Measurements from ENCODE around the gene IFI16.
"Not testable (repeated sequence)": the region's sequence is repeated elsewhere in the genome, so short reads cannot be mapped to it uniquely, and the experiment has no call there.

The IFI16 gene

DNA sequence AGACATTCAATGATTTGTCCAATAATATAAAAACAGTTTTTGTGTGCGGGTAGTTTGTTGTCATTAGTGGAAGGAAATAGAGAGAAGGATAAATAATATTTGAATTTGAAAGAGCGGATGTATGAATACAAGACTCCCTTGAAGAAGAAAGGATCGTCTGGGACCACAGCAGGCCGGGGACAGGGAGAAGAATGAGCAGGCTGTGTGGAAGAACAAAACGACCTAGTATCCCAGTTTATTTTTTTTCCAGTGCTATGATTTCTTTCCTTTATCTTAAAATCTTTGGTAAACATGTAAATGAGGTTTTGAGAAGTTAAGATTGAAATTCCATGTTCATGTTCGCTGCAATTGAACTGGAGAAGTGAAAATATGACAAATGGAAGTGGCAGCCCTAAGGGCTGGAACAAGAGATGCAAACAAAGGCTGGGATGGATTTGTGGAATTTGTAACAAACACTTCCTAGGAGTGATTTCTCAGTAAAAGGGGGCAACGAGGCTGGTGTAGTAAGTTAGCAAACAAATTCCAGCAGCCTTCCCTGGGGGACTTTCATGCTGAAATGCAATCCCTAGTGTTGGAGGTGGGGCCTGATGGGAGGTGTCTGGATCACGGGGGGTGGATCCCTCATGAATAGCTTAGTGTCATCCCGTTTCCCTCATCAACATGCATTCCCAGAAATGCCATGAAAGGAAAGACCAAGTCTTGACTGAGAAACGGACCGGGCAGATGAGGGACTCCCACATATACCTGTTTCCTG, 10.2 kb upstream of the IFI16 start:
- no peak overlapping the region for H3K4me3 Mint-ChIP-seq
- H3K27ac Mint-ChIP-seq: no peak overlapping the region
- no peaks in the 10 kb centered on the region for H3K9me3 Mint-ChIP-seq
- peaks cover 40% of the 10 kb centered on the region for H3K4me1 Mint-ChIP-seq
- peaks cover 8% of the 10 kb centered on the region for H3K36me3 Mint-ChIP-seq
- H3K27me3 Mint-ChIP-seq: no peaks in the 10 kb centered on the region

DNA sequence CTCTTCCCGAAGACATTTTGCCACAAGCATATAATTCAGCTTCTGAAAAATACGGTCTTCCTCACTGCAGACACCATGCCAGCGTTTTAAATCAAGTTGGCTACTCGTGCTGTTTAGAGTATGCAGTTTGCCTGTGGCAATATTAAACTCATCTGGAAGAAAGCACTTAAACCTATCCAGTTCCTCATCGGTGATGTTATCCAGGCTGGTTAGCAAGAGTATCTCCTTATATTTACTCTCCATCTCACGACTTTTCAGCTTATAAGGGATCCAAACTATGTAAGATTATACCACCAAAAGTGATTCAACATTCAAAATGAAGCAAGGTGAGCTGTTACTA, 9.7 kb upstream of the IFI16 start:
- Mint-ChIP-seq H3K4me1 (peaks cover 39% of the 10 kb centered on the region), H3K9me3 (no peaks in the 10 kb centered on the region), H3K4me3 (no peak overlapping the region), H3K27me3 (no peaks in the 10 kb centered on the region), H3K36me3 (peaks cover 4% of the 10 kb centered on the region), H3K27ac (no peak overlapping the region)

DNA sequence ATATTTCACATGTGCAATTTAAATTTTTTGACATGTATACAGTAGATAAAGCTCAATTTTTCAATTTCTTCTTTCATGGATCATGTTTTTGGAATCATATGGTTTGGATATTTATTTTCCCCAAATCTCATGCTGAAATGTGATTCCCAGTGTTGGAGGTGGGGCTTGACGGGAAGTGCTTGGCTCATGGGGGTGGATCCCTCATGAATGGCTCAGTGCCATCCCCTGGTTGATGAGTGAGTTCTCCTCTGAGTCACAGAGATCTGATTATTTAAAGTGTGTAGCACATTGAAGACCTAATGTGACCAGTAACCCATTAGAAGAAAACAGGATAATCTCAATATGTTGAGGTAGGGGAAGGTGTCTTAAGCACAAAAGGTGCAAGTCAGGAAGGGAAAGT, 9.1 kb upstream of the IFI16 start:
- Mint-ChIP-seq H3K27me3 (no peaks in the 10 kb centered on the region), H3K36me3 (peaks cover 2% of the 10 kb centered on the region), H3K4me1 (peaks cover 34% of the 10 kb centered on the region), H3K4me3 (no peak overlapping the region), H3K9me3 (no peaks in the 10 kb centered on the region), H3K27ac (no peak overlapping the region)

DNA sequence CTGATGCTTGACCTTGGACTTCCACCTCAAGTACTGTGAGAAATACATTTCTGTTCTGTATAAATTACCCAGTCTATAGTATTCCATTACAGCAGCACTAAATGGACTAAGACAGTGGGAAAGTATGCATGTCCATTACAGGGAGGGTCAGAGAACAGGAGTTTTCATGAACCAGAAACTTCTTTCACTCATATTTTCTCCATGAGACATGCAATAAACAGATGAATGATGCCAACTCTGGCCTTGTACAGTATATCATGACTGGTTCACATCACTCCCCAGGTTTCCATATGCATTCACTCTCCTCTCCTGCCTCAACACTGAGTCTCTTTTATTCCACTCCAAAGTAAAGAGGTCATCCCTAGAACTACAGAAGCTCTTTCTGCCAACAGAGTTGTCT, 4.5 kb upstream of the IFI16 start:
- Mint-ChIP-seq H3K4me3 (no peak overlapping the region), H3K4me1 (peaks cover 39% of the 10 kb centered on the region), H3K9me3 (no peaks in the 10 kb centered on the region), H3K36me3 (peaks cover 4% of the 10 kb centered on the region), H3K27me3 (no peaks in the 10 kb centered on the region), H3K27ac (peak overlapping the region; percentile 3)

DNA sequence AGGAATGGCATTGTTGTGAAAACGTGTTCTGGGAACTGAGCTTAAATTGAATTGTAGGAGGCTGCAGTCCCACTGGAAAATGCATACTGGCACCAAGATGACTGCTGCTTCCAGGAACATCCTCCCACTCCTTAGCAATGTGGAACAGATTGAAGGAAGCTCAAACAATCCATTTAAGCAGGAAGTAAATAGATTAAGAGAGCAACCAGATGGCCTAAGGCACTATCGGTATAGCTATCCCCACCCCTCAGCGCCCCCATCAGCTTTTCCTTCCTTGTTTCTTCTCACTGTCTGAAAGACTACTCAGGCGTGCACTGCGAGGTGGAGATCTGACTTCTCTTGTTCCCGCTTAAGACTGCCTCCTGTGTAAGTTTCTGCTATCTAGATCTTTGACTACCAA, 4.0 kb upstream of the IFI16 start:
- peak overlapping the region; percentile 25 for H3K27ac Mint-ChIP-seq
- peaks cover 37% of the 10 kb centered on the region for H3K4me1 Mint-ChIP-seq
- H3K36me3 Mint-ChIP-seq: peaks cover 9% of the 10 kb centered on the region
- H3K4me3 Mint-ChIP-seq: no peak overlapping the region
- no peaks in the 10 kb centered on the region for H3K9me3 Mint-ChIP-seq
- no peaks in the 10 kb centered on the region for H3K27me3 Mint-ChIP-seq

DNA sequence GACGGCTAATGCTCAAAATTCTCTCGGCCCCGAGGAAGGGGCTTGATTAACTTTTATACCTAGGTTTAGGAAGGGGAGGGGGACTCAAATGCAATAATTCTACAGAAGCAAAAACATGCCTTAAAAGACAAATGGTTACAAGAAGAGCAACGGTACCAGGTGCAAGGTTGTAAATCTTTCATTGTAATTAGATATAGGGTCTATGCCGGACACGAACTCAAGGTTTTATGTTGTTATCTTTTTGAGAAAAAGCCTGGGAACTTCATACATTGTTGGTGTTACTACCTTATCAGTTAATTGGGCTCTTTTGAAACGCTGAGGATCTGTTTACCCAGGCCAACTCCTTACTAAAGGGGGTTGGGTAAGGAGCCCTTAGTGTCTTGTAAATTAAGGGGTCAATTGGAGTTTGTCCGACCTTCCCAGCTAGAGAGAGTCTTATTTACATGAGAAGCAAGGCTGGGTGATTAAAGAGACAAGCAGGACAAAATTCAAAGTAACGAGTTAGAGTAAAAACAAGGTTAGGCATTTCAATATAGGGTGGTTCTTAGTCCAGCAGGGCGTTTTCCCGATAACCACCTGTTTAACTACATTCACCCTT, 3.4 kb upstream of the IFI16 start:
- peak overlapping the region; percentile 59 for H3K27ac Mint-ChIP-seq
- H3K4me3 Mint-ChIP-seq: not testable (repeated sequence)

DNA sequence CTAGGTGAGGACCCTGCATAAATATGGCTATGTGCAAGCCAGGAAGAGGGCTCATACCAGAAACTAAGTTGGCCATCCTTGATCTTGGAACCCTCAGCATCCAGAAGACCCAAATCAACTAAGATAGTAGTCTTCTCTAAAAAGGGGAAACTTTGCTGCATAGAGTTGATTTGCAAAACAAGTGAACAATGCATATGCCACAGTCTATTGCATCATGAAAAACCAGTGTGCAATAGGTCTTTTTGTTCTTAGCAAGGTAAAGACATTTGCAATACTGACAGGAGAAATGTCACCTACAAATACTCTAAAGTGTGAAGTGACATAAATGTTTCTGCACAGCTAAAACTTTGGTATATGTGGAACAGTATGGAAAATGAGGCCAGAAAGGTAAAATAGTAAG, 2.0 kb upstream of the IFI16 start:
- Mint-ChIP-seq H3K4me1 (peaks cover 39% of the 10 kb centered on the region), H3K4me3 (no peak overlapping the region), H3K27me3 (no peaks in the 10 kb centered on the region)

More for the DNA sequence above, 3.4 kb upstream of the IFI16 start:
- H3K36me3 Mint-ChIP-seq, H3K27me3 Mint-ChIP-seq, H3K9me3 Mint-ChIP-seq: not testable (repeated sequence)
- H3K4me1 Mint-ChIP-seq: peaks cover 35% of the 10 kb centered on the region

DNA sequence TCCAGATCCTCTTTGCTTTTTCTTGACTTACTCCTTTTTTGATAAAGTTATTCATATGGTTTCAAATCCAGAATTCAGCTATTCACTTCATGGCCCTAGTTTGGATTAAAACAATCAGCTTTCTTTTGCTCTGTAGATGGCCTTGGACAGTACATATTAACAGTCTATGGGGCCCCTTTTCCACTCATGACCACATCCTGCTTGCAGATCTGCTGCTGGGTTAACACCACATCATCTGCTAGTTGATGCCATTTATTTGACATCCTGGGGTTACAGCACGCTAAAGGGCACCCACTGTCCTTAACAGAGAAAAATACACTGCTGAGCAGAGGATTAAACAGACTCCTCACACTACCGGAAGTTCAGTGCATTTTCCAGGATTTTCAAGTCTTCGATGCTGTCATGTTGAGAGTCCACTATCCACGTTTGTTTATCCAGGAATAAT, 941 bp upstream of the IFI16 start:
- H3K27me3 Mint-ChIP-seq: no peaks in the 10 kb centered on the region
- H3K36me3 Mint-ChIP-seq: peaks cover 21% of the 10 kb centered on the region
- peaks cover 47% of the 10 kb centered on the region for H3K4me1 Mint-ChIP-seq
- no peaks in the 10 kb centered on the region for H3K9me3 Mint-ChIP-seq
- peak overlapping the region; percentile 100 for H3K27ac Mint-ChIP-seq
- peak overlapping the region; percentile 96 for H3K4me3 Mint-ChIP-seq

More for the DNA sequence above, 2.0 kb upstream of the IFI16 start:
- Mint-ChIP-seq H3K27ac (peak overlapping the region; percentile 93), H3K9me3 (no peaks in the 10 kb centered on the region), H3K36me3 (peaks cover 15% of the 10 kb centered on the region)

DNA sequence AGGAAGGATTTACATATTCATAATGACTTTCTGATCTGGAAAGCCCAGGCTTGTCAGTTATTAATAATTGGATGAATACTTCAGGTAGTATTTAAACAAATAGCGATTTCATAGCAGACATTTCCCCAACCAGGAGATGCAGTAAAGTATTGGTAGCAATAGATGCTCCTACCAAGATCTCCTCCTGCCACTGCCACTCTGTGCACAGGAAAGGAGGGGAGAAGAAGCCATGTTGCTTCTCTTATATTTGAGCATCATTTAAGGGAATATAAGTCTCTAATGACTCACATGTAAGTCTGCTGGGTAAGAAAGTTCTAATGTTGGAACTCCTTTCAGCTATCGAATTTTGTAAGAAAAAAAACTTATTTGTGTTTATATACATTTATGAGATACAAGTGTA, 420 bp upstream of the IFI16 start:
- Mint-ChIP-seq H3K27ac (peak overlapping the region; percentile 100), H3K27me3 (no peaks in the 10 kb centered on the region), H3K9me3 (no peaks in the 10 kb centered on the region), H3K36me3 (peaks cover 26% of the 10 kb centered on the region), H3K4me1 (peaks cover 53% of the 10 kb centered on the region), H3K4me3 (peak overlapping the region; percentile 96)

DNA sequence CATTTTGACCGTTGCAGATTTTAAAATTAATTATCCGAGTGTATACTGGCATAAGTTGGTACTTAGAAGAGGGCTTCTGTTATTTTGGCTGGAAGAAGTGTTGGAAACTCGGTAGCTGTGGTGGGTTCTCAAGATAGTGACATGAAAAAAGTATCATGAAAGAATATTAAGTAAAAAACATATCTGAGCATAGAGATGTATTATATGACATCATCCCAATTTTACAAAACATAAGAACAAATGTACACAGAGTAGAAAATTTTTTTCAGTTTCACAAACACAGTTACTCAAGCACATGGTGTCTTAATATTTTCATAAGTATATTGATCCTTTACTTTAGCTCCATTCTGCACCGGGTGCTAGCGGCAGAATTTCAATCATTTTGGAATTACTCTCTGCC, 684 bp downstream of the IFI16 start:
- Mint-ChIP-seq H3K27ac (peak overlapping the region; percentile 100), H3K36me3 (peaks cover 36% of the 10 kb centered on the region), H3K9me3 (no peaks in the 10 kb centered on the region), H3K4me1 (peaks cover 64% of the 10 kb centered on the region), H3K4me3 (peak overlapping the region; percentile 96), H3K27me3 (no peaks in the 10 kb centered on the region)

DNA sequence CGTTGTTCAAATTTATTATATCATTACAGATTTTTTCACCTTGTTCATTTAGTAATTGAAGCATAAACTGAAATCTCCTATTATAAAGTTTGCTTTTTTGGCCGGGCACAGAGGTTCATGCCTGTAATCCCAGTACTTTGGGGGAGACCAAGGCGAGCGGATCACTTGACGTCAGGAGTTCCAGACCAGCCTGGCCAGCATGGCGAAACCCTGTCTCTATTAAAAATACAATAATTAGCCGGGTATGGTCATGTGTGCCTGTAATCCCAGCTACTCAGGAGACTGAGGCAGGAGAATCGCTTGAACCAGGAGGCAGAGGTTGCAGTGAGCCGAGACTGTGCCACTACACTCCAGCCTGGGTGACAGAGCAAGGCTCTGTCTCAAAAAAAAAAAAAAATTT, 1.3 kb downstream of the IFI16 start:
- Mint-ChIP-seq H3K4me3 (peak overlapping the region; percentile 96), H3K4me1 (peaks cover 70% of the 10 kb centered on the region), H3K27ac (peak overlapping the region; percentile 100), H3K36me3 (peaks cover 41% of the 10 kb centered on the region)
- H3K9me3 Mint-ChIP-seq, H3K27me3 Mint-ChIP-seq: not testable (repeated sequence)

DNA sequence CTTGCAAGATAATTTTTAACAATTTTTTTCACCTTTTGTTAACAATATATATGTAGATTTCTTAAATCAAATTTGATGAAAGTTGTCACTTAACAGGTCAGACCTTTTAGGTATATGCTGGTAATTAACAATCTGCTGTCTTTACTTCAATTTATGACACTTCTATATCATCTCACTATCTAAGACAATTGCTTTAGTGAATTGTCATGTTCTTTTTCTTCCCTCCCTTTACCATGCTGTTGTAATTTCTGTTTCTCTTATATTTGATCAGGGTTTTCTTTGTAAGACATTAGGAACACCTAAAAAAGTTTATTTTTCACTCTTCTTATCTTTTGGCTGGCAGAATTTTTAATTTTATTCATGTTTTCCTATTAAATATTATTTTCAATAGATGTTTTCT, 2.0 kb downstream of the IFI16 start:
- Mint-ChIP-seq H3K4me3 (peak overlapping the region; percentile 90), H3K4me1 (peaks cover 72% of the 10 kb centered on the region), H3K36me3 (peaks cover 44% of the 10 kb centered on the region), H3K27me3 (no peaks in the 10 kb centered on the region), H3K9me3 (no peaks in the 10 kb centered on the region), H3K27ac (peak overlapping the region; percentile 94)

DNA sequence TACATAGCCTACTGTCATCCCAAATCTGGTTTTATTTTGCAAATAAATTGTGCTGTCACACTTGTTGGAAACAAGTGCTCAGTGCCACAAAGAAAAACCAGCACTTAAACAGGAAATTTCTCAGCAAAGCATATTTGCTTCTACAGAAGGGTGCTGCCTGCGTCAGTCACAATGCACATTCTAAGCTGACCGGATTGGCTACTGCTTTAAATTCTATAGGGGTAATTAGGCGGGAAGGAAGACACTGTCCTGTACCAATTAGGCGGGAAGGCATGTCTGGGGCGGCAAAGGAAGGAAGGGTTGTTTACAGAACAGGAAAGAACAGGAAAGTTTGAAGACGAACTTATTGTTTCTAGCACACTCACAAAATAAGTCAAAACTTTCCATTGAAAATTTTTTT, 2.8 kb downstream of the IFI16 start:
- Mint-ChIP-seq H3K36me3 (peaks cover 47% of the 10 kb centered on the region), H3K4me3 (peak overlapping the region; percentile 90), H3K27ac (peak overlapping the region; percentile 100), H3K4me1 (peaks cover 69% of the 10 kb centered on the region), H3K27me3 (no peaks in the 10 kb centered on the region), H3K9me3 (no peaks in the 10 kb centered on the region)

DNA sequence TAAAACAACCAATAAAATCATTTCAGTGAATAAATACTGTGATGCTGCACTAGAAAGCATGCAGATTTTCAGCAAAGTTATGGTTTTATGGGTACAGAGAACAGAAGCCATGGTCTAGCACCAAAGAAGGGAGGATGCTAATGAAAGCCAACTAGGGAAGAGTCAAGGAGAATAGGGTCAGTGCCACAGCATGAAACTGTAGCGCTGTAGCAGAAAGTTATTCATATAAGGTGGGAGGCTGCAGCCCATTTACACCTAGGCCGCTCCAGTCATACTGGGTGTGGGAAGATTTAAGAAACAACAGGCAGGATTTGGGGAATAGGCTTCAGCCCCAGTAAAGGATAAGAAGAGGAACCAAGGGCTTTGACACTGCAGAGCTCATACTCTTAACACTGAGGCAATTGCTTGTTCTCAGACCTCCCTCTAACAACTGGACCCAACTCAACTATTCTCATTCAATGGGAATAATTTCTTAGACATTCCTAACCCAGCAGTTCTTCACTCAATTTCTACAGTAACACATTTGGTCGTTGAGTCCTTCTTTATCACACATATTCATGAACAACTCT, 4.4 kb downstream of the IFI16 start:
- Mint-ChIP-seq H3K9me3 (no peaks in the 10 kb centered on the region), H3K27me3 (no peaks in the 10 kb centered on the region), H3K27ac (peak overlapping the region; percentile 100), H3K36me3 (peaks cover 57% of the 10 kb centered on the region), H3K4me3 (peak overlapping the region; percentile 90), H3K4me1 (peaks cover 66% of the 10 kb centered on the region)

DNA sequence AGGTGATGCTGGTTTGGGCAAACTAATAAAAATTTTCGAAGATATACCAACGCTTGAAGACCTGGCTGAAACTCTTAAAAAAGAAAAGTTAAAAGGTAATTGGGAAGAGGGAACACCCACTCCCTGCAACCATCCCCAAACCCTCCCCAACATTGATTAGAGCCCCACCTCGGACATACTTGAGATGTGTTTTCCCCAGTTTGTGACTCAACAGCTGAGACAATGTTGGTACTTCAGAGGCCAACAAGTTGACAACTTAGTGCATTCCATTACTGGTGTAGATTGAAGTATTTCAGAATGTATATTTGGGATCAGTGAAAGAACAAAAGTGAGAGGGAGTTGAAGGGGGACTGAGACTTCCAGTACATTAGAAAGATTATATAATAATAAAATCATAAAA, 5.1 kb downstream of the IFI16 start:
- H3K27me3 Mint-ChIP-seq: no peaks in the 10 kb centered on the region
- H3K4me1 Mint-ChIP-seq: peaks cover 64% of the 10 kb centered on the region
- H3K4me3 Mint-ChIP-seq: peak overlapping the region; percentile 90
- H3K9me3 Mint-ChIP-seq: no peaks in the 10 kb centered on the region
- H3K27ac Mint-ChIP-seq: peak overlapping the region; percentile 100
- H3K36me3 Mint-ChIP-seq: peaks cover 58% of the 10 kb centered on the region

DNA sequence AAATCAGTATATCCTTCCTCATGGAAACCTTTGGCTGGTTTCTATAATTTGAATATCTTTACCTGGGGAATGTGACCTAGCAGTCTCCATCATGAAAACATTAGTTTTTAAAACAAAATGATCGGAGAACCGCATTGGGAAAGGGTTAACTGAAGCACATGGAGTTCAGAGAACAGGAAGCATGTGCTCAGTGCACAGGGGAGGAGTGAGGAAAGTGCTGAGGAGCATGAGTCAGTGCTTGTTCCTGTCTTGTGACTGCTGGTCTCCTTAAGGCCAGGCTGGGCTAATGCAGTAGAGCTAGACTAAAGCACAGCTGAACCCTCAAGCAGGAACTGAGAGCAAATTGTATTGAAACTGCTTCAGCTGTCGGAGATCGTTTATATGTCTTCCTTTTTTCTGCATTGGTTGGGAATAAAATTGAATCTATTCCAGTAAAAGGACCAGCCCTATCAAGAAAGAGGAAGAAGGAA, 5.8 kb downstream of the IFI16 start:
- Mint-ChIP-seq H3K4me3 (peak overlapping the region; percentile 90), H3K4me1 (peaks cover 71% of the 10 kb centered on the region), H3K36me3 (peaks cover 58% of the 10 kb centered on the region), H3K27me3 (no peaks in the 10 kb centered on the region), H3K9me3 (no peaks in the 10 kb centered on the region), H3K27ac (peak overlapping the region; percentile 99)

All from activated naive CD4-positive, alpha-beta T cell treated with anti-CD3 and anti-CD28 coated beads, Interleukin-2, amount 50 U/mL, for 24 hours (primary cell).